ENCODE measurements around the gene BTBD10. TPM values are rescaled to one million over a fixed set of nuclear protein-coding genes. Genes with fewer than 3 reads are reported as not detected.

The BTBD10 gene
- total RNA-seq, 1 experiment from 2014 or later = 23.3 TPM

- H3K4me2 ChIP-seq (ENCODE audit: insufficient read depth, insufficient read length, low read length) = peak overlapping the region; percentile 63
- no peak overlapping the region for H2BK20ac ChIP-seq (ENCODE audit: low read depth, low read length, poor library complexity, severe bottlenecking)
- peak overlapping the region; percentile 80 to 97 (median 92); a peak in 6 of 7 replicates for H3K27ac Mint-ChIP-seq
- no peaks in the 10 kb centered on the region; the same call in 1 of the 2 replicates for H3K27me3 Mint-ChIP-seq (ENCODE audit: low read depth)
- H3K56ac ChIP-seq (ENCODE audit: insufficient read length, low read depth, low read length) = no peak overlapping the region
- H3T11ph ChIP-seq (ENCODE audit: low read length) = no peak overlapping the region
- H2BK120ac ChIP-seq (ENCODE audit: low read depth, low read length, poor library complexity, severe bottlenecking) = no peak overlapping the region
- no peak overlapping the region for H2BK5ac ChIP-seq (ENCODE audit: insufficient read length, low read length)
- WGBS (ENCODE audit: extremely low coverage, insufficient read length, low lambda C conversion rate) = no CpG with 5 or more reads among the region's 18 CpGs
- peak; percentile 84 for DNase-seq
- no peak overlapping the region for H2BK12ac ChIP-seq (ENCODE audit: insufficient read length, low read depth, low read length)
- no peak overlapping the region for H2AK5ac ChIP-seq (ENCODE audit: insufficient read length, low read length)
- TF ChIP-seq CTCF (conservative IDR thresholded peaks at IDR 0.05) = peak; percentile 15; the same call in 1 of the 3 replicates
- no peak overlapping the region for H3K4ac ChIP-seq (ENCODE audit: low read depth, low read length)
- no peak overlapping the region for H3K23ac ChIP-seq (ENCODE audit: insufficient read length, low read depth, low read length)
- no peak overlapping the region for H3K9ac ChIP-seq (ENCODE audit: extremely low read depth, insufficient read length, low read length)
- H3K4me1 Mint-ChIP-seq = peaks cover 20 to 23% of the 10 kb centered on the region in 2 experiments
- H3K27ac ChIP-seq (ENCODE audit: insufficient read length, low read depth, low read length) = no peak overlapping the region
- H3K9me3 ChIP-seq (ENCODE audit: control insufficient read depth, low read depth, low read length) = no peaks in the 10 kb centered on the region
- peaks cover 7% of the 10 kb centered on the region for H3K23me2 ChIP-seq (ENCODE audit: insufficient read length, low read depth, low read length, poor library complexity, severe bottlenecking)
- no peak overlapping the region for H4K5ac ChIP-seq (ENCODE audit: insufficient read length, low read depth, low read length)
- no peak overlapping the region for H2BK15ac ChIP-seq (ENCODE audit: low read depth, low read length)
- H3K36me3 Mint-ChIP-seq (ENCODE audit: insufficient read depth in 1 of 3, low read depth in 3 of 3) = no peaks in the 10 kb centered on the region
- no peak overlapping the region for H2AFZ ChIP-seq (ENCODE audit: low read length)
- H3K79me2 ChIP-seq (ENCODE audit: insufficient read depth, low read length) = no peaks in the 10 kb centered on the region; the same call in 1 of the 2 replicates
- no peaks in the 10 kb centered on the region for H4K20me1 ChIP-seq (ENCODE audit: control insufficient read depth, insufficient read depth, insufficient read length)
- H3K14ac ChIP-seq (ENCODE audit: insufficient read depth, low read length) = no peak overlapping the region
- H4K91ac ChIP-seq (ENCODE audit: insufficient read length, low read depth, low read length) = no peak overlapping the region
- no peaks in the 10 kb centered on the region for H3K27me3 ChIP-seq (ENCODE audit: insufficient read depth, low read length)
- H3K18ac ChIP-seq (ENCODE audit: insufficient read length, low read depth, low read length) = no peak overlapping the region
- no peaks in the 10 kb centered on the region for H3K79me1 ChIP-seq (ENCODE audit: insufficient read depth, low read depth, low read length, poor library complexity, severe bottlenecking)
- H4K8ac ChIP-seq (replicated peaks; ENCODE audit: insufficient read length, low read depth, low read length) = no peak overlapping the region
- H3K4me1 ChIP-seq (ENCODE audit: insufficient read depth, low read length) = no peaks in the 10 kb centered on the region; the same call in 1 of the 2 replicates
- no peaks in the 10 kb centered on the region for H3K9me3 Mint-ChIP-seq
- peak overlapping the region; percentile 98 for H3K4me3 Mint-ChIP-seq
These were observed 616 bp downstream of the BTBD10 start for GRCh38 chr11:13462311-13462900.

All from H9 (cell line).